ENCODE data around the gene BCL11B.

BCL11B gene

GRCh38 chr14:99289394-99290189 is 17.6 kb upstream of the BCL11B start:
- no peak for ATAC-seq
- TF ChIP-seq ZNF565 (CRISPR knock-in tag; conservative IDR thresholded peaks at IDR 0.05; ENCODE audit: low read depth) (no peak), OSR1 (CRISPR knock-in tag; IDR thresholded peaks at IDR 0.05) (no peak), RARB (CRISPR knock-in tag; IDR thresholded peaks at IDR 0.05) (no peak), ZFP3 (CRISPR knock-in tag; IDR thresholded peaks at IDR 0.05) (no peak), SNAI2 (CRISPR knock-in tag; IDR thresholded peaks at IDR 0.05) (no peak), PATZ1 (CRISPR knock-in tag; IDR thresholded peaks at IDR 0.05; ENCODE audit: borderline replicate concordance) (no peak), ZFP30 (CRISPR knock-in tag; IDR thresholded peaks at IDR 0.05) (no peak)

- no peak for ATAC-seq
- TF ChIP-seq ZFP30 (CRISPR knock-in tag; IDR thresholded peaks at IDR 0.05) (no peak), PATZ1 (CRISPR knock-in tag; IDR thresholded peaks at IDR 0.05; ENCODE audit: borderline replicate concordance) (no peak), CREB5 (CRISPR knock-in tag; IDR thresholded peaks at IDR 0.05; ENCODE audit: low read depth) (no peak), CSRNP3 (CRISPR knock-in tag; IDR thresholded peaks at IDR 0.05) (no peak), ARNTL (CRISPR knock-in tag; IDR thresholded peaks at IDR 0.05; ENCODE audit: borderline replicate concordance, low read depth) (no peak), TOX (CRISPR knock-in tag; IDR thresholded peaks at IDR 0.05; ENCODE audit: borderline replicate concordance) (no peak), TSHZ2 (CRISPR knock-in tag; IDR thresholded peaks at IDR 0.05) (no peak), ZC3H10 (CRISPR knock-in tag; IDR thresholded peaks at IDR 0.05) (no peak), POU6F1 (CRISPR knock-in tag; IDR thresholded peaks at IDR 0.05; ENCODE audit: borderline replicate concordance, low read depth) (no peak), ZNF70 (CRISPR knock-in tag; IDR thresholded peaks at IDR 0.05) (no peak), RARB (CRISPR knock-in tag; IDR thresholded peaks at IDR 0.05) (no peak)
These were observed 17.0 kb upstream of the BCL11B start for GRCh38 chr14:99288948-99289347.

- no peak for ATAC-seq
- no peak for TF ChIP-seq GLIS3 (CRISPR knock-in tag; IDR thresholded peaks at IDR 0.05)
- no peak for TF ChIP-seq CSRNP3 (CRISPR knock-in tag; IDR thresholded peaks at IDR 0.05)
- no peak for TF ChIP-seq ESRRG (CRISPR knock-in tag; IDR thresholded peaks at IDR 0.05)
- no peak for TF ChIP-seq CSDC2 (CRISPR knock-in tag; IDR thresholded peaks at IDR 0.05)
- no peak for TF ChIP-seq PPARA (CRISPR knock-in tag; IDR thresholded peaks at IDR 0.05; ENCODE audit: borderline replicate concordance)
- no peak for TF ChIP-seq OSR1 (CRISPR knock-in tag; IDR thresholded peaks at IDR 0.05)
- TF ChIP-seq ISL1 (CRISPR knock-in tag; IDR thresholded peaks at IDR 0.05) = no peak
- no peak for TF ChIP-seq BACH2 (CRISPR knock-in tag; IDR thresholded peaks at IDR 0.05; ENCODE audit: borderline replicate concordance)
- no peak for TF ChIP-seq TSHZ2 (CRISPR knock-in tag; IDR thresholded peaks at IDR 0.05)
These were observed 15.4 kb upstream of the BCL11B start for GRCh38 chr14:99287269-99287942.
